ENCODE data around the gene ZBTB26. TPM values are rescaled to one million over a fixed set of nuclear protein-coding genes. Genes with fewer than 3 reads are reported as not detected.

Gene ZBTB26
- 7.9 TPM for total RNA-seq

- peak within 1 kb of the TSS; percentile 84 for H3K27ac ChIP-seq
- peak in 1 of 2 donors; percentile 96 for DNase-seq (ENCODE audit: extremely low spot score in 2 of 2)
- H3K36me3 ChIP-seq: peaks cover 0 to 2% of the 10 kb centered on the region in 2 donors
- TF ChIP-seq, protein P1, sequence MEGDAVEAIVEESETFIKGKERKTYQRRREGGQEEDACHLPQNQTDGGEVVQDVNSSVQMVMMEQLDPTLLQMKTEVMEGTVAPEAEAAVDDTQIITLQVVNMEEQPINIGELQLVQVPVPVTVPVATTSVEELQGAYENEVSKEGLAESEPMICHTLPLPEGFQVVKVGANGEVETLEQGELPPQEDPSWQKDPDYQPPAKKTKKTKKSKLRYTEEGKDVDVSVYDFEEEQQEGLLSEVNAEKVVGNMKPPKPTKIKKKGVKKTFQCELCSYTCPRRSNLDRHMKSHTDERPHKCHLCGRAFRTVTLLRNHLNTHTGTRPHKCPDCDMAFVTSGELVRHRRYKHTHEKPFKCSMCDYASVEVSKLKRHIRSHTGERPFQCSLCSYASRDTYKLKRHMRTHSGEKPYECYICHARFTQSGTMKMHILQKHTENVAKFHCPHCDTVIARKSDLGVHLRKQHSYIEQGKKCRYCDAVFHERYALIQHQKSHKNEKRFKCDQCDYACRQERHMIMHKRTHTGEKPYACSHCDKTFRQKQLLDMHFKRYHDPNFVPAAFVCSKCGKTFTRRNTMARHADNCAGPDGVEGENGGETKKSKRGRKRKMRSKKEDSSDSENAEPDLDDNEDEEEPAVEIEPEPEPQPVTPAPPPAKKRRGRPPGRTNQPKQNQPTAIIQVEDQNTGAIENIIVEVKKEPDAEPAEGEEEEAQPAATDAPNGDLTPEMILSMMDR (IDR thresholded peaks at IDR 0.05): no peak
- peak; percentile 87 to 95 for TF ChIP-seq POLR2AphosphoS5 (IDR thresholded peaks at IDR 0.05; ENCODE audit: insufficient read depth in 1 of 2, low read depth in 1 of 2)
- intact Hi-C loops (cut with DNase I): no loop called here
- H3K27me3 ChIP-seq: no peaks in the 10 kb centered on the region
- peaks cover 43% of the 10 kb centered on the region for H3K4me1 ChIP-seq
- H3K4me3 ChIP-seq: peak within 1 kb of the TSS; percentile 84 to 89
- no peaks in the 10 kb centered on the region for H3K9me3 ChIP-seq
Observed at GRCh38 chr9:122931226-122932121, at the start of gene ZBTB26. Gene ZBTB26 (minus strand): TSS chr9:122931512. CDS start chr9:122919934, 11,578 bp downstream.

DNA sequence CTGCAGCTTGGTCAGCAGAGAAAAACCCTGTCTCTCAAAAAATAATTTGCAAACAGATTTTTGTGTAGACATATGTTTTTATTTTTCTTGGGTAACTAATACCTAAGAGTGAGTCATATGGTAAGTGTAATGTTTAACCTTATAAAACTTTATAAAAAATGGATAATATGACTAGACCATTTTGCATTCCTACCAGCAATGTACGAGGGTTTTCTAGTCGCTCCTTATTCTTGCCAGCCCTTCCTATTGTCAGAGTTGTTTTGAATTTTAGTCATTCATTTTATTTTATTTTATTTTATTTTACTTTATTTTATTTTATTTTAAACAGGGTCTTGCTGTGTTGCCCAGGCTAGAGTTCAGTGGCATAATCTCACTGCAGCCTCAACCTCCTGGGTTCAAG lies 47.3 kb upstream of the ZBTB26 start:
- Histone ChIP-seq H3K9me3 (no peaks in the 10 kb centered on the region), H3K4me3 (no peak overlapping the region), H3K4me1 (peaks cover 20% of the 10 kb centered on the region), H3K36me3 (no peaks in the 10 kb centered on the region), H3K27me3 (no peaks in the 10 kb centered on the region), H3K27ac (no peak overlapping the region)
- no peak for DNase-seq (ENCODE audit: extremely low spot score in 2 of 2)
- TF ChIP-seq POLR2A (IDR thresholded peaks at IDR 0.05) (no peak), POLR2AphosphoS5 (IDR thresholded peaks at IDR 0.05; ENCODE audit: insufficient read depth in 1 of 2, low read depth in 1 of 2) (no peak)
- TF ChIP-seq, protein P1 (IDR thresholded peaks at IDR 0.05): no peak
- intact Hi-C loops (cut with DNase I): no loop called here

GRCh38 chr9:122975196-122975595 lies 43.9 kb upstream of the ZBTB26 start:
- Histone ChIP-seq H3K4me1 (peaks cover 15% of the 10 kb centered on the region), H3K4me3 (no peak overlapping the region), H3K9me3 (no peaks in the 10 kb centered on the region), H3K27me3 (no peaks in the 10 kb centered on the region), H3K27ac (peak overlapping the region; percentile 67), H3K36me3 (peaks cover 0 to 14% of the 10 kb centered on the region in 2 donors)
- TF ChIP-seq, protein P1 (IDR thresholded peaks at IDR 0.05): no peak
- TF ChIP-seq POLR2AphosphoS5 (IDR thresholded peaks at IDR 0.05; ENCODE audit: insufficient read depth in 1 of 2, low read depth in 1 of 2) (peak in 1 of 2 donors; percentile 76), POLR2A (IDR thresholded peaks at IDR 0.05) (no peak)
- intact Hi-C loops (cut with DNase I): no loop called here
- no peak for DNase-seq (ENCODE audit: extremely low spot score in 2 of 2)

DNA sequence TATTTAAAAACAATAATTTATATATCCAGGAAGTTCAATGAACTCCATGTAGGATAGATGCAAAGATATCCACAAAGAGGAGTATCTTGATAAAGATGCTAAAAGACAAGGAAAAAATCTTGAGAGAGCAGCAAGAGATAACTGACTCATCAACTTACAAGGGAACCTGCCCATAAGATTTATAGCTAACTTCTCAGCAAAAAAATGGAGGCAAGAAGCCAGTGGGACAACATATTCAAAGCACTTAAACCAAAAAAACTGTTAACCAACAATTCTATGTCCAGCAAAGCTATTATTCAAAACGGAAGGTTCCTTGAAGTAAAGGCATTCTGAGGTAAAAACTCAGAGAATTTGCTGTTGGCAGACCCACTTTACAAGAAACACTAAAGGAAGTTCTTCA lies 29.8 kb upstream of the ZBTB26 start:
- no peaks in the 10 kb centered on the region for H3K27me3 ChIP-seq
- TF ChIP-seq POLR2AphosphoS5 (IDR thresholded peaks at IDR 0.05; ENCODE audit: insufficient read depth in 1 of 2, low read depth in 1 of 2) (no peak), POLR2A (IDR thresholded peaks at IDR 0.05) (no peak)
- TF ChIP-seq, protein P1 (IDR thresholded peaks at IDR 0.05): no peak
- no peak overlapping the region for H3K27ac ChIP-seq
- no peak overlapping the region for H3K4me3 ChIP-seq
- no peaks in the 10 kb centered on the region for H3K4me1 ChIP-seq
- no peak for DNase-seq (ENCODE audit: extremely low spot score in 2 of 2)
- no peaks in the 10 kb centered on the region for H3K9me3 ChIP-seq
- intact Hi-C loops (cut with DNase I): no loop called here
- H3K36me3 ChIP-seq: peaks cover 0 to 24% of the 10 kb centered on the region in 2 donors

DNA sequence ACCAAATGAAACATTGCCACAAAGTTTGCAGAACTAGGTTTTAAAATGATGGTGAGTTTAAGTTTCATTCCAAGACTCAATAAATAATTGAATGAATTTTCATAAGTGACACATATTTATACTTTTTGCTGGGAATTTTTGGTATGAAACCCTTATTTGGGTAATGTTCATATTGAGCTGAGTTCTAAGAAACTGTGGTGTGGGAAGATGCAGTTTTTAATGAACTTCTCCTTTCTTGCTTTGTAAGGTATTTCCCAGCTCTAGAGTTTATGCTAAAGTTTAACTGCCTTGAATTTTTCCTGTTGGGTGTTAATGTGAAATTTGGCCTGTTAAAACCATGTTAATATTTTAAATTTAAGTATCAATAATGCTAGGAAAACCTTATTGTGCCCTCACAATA lies 24.6 kb upstream of the ZBTB26 start:
- no peak overlapping the region for H3K4me3 ChIP-seq
- TF ChIP-seq POLR2AphosphoS5 (IDR thresholded peaks at IDR 0.05; ENCODE audit: insufficient read depth in 1 of 2, low read depth in 1 of 2) (no peak), POLR2A (IDR thresholded peaks at IDR 0.05) (no peak)
- TF ChIP-seq, protein P1 (IDR thresholded peaks at IDR 0.05): no peak
- H3K36me3 ChIP-seq: peaks cover 0 to 11% of the 10 kb centered on the region in 2 donors
- H3K27me3 ChIP-seq: no peaks in the 10 kb centered on the region
- no peak overlapping the region for H3K27ac ChIP-seq
- intact Hi-C loops (cut with DNase I): no loop called here
- no peaks in the 10 kb centered on the region for H3K9me3 ChIP-seq
- H3K4me1 ChIP-seq: peaks cover 15% of the 10 kb centered on the region
- DNase-seq (ENCODE audit: extremely low spot score in 2 of 2): no peak
